CD14-positive monocyte (primary cell): Measurements from ENCODE around the gene APOBEC3A. TPM values are rescaled to one million over a fixed set of nuclear protein-coding genes. Genes with fewer than 3 reads are reported as not detected.
"Not testable (repeated sequence)": the region's sequence is repeated elsewhere in the genome, so short reads cannot be mapped to it uniquely, and the experiment has no call there.

ENCODE experiments used
- DNase-seq, 3 donors: peaks; one replicate each; pipeline ENCODE4 v3.0.0-alpha.2; 2011 to 2022
- H2AFZ ChIP-seq: 2 replicates; pipeline ENCODE4 v1.6.0; 2012; ENCODE audit warnings: mild to moderate bottlenecking, low read depth, low read length, inconsistent platforms; ENCODE audit not compliant: insufficient read depth, poor library complexity, severe bottlenecking
- H3K27ac ChIP-seq, 2 donors: 1 replicate in 1 of 2; 2 replicates in 1 of 2; pipeline ENCODE4 v1.5.1; 2012 to 2013; ENCODE audit warnings: low read length in 2 of 2, control low read depth in 1 of 2, inconsistent platforms in 1 of 2, low read depth in 1 of 2, mild to moderate bottlenecking in 1 of 2
- H3K27me3 ChIP-seq, 2 donors: one replicate each; pipeline versions ENCODE4 v1.6.0 to v1.6.1; 2011 to 2013; ENCODE audit warnings: low read length in 2 of 2; ENCODE audit not compliant: control insufficient read depth in 2 of 2, insufficient read depth in 2 of 2
- H3K36me3 ChIP-seq, 2 donors: replicated peaks in 1 of 2; 1 replicate in 1 of 2; 2 replicates in 1 of 2; pipeline versions ENCODE4 v1.5.1 to v1.6.1; 2012 to 2013; ENCODE audit warnings: low read length in 2 of 2, control low read depth in 1 of 2, inconsistent platforms in 1 of 2, mild to moderate bottlenecking in 1 of 2; ENCODE audit not compliant: insufficient read depth in 2 of 2, control insufficient read depth in 1 of 2
- H3K4me1 ChIP-seq, 2 donors: 1 replicate in 1 of 2; 2 replicates in 1 of 2; pipeline versions ENCODE4 v1.5.1 to v1.6.1; 2012 to 2013; ENCODE audit warnings: low read length in 2 of 2, control low read depth in 1 of 2, inconsistent platforms in 1 of 2, mild to moderate bottlenecking in 1 of 2, moderate library complexity in 1 of 2; ENCODE audit not compliant: insufficient read depth in 2 of 2, control insufficient read depth in 1 of 2
- H3K4me2 ChIP-seq: replicated peaks from 2 replicates; pipeline ENCODE3; 2012; ENCODE audit warnings: low read length, moderate library complexity, mild to moderate bottlenecking; ENCODE audit not compliant: poor library complexity, severe bottlenecking; ENCODE audit errors: extremely low read depth
- H3K4me3 ChIP-seq, 3 experiments: fragments of 200-600 bp in 1 of 3; sonication (generic) in 1 of 3; replicated peaks in 1 of 3; 1 replicate in 2 of 3; 2 replicates in 1 of 3; pipeline ENCODE4 v1.5.1; 2011 to 2013; ENCODE audit warnings: low read length in 3 of 3, mild to moderate bottlenecking in 3 of 3, control low read depth in 2 of 3, low read depth in 2 of 3, inconsistent platforms in 1 of 3, moderate library complexity in 1 of 3
- H3K79me2 ChIP-seq: 2 replicates; pipeline ENCODE4 v1.6.0; 2012; ENCODE audit warnings: mild to moderate bottlenecking, control low read depth, inconsistent platforms, low read length, moderate library complexity; ENCODE audit not compliant: insufficient read depth
- H3K9ac ChIP-seq: 2 replicates; pipeline ENCODE4 v1.6.0; 2017; ENCODE audit warnings: low read length, mild to moderate bottlenecking; ENCODE audit not compliant: insufficient read depth, poor library complexity, severe bottlenecking
- H3K9me3 ChIP-seq, 2 donors: replicated peaks in 1 of 2; 1 replicate in 1 of 2; 2 replicates in 1 of 2; pipeline versions ENCODE4 v1.5.1 to v1.6.1; 2012 to 2013; ENCODE audit warnings: low read length in 2 of 2, control low read depth in 1 of 2; ENCODE audit not compliant: control insufficient read depth in 1 of 2, insufficient read depth in 1 of 2
- H4K20me1 ChIP-seq: 2 replicates; pipeline ENCODE4 v1.6.0; 2012; ENCODE audit warnings: mild to moderate bottlenecking, low read length, control low read depth, moderate library complexity; ENCODE audit not compliant: insufficient read depth
- H3K27ac Mint-ChIP-seq, 7 donors: one replicate each; pipeline ENCODE4 v1.8.0; 2020; ENCODE audit warnings: mild to moderate bottlenecking in 7 of 7, mixed read lengths in 7 of 7, moderate library complexity in 6 of 7, inconsistent platforms in 2 of 7
- H3K27me3 Mint-ChIP-seq, 3 donors: one replicate each; pipeline ENCODE4 v1.8.0; 2021 to 2022; ENCODE audit warnings: low read depth in 3 of 3, mild to moderate bottlenecking in 3 of 3, mixed read lengths in 3 of 3, moderate library complexity in 3 of 3, inconsistent platforms in 1 of 3
- H3K36me3 Mint-ChIP-seq, 2 donors: one replicate each; pipeline ENCODE4 v1.8.0; 2020; ENCODE audit warnings: mixed read lengths in 2 of 2, inconsistent platforms in 1 of 2, mild to moderate bottlenecking in 1 of 2
- H3K4me1 Mint-ChIP-seq: one replicate; pipeline ENCODE4 v1.8.0; 2020; ENCODE audit warnings: mild to moderate bottlenecking, mixed read lengths
- H3K4me3 Mint-ChIP-seq, 2 donors: one replicate each; pipeline ENCODE4 v1.8.0; 2020; ENCODE audit warnings: mild to moderate bottlenecking in 2 of 2, mixed read lengths in 2 of 2, moderate library complexity in 1 of 2
- H3K9me3 Mint-ChIP-seq, 7 donors: one replicate each; pipeline ENCODE4 v1.8.0; 2020 to 2022; ENCODE audit warnings: mixed read lengths in 7 of 7, mild to moderate bottlenecking in 6 of 7, moderate library complexity in 6 of 7, inconsistent platforms in 2 of 7
- CTCF ChIP-seq: fragments of 200-600 bp; IDR thresholded peaks from one replicate; pipeline ENCODE4 v1.8.0; 2022; ENCODE audit warnings: antibody characterized with exemption, mild to moderate bottlenecking
- WGBS: methylation state at CpG from one replicate; pipeline ENCODE4 v1.1.5; 2013; ENCODE audit warnings: missing lambda C conversion rate; ENCODE audit not compliant: insufficient coverage; 5-methylcytosine and 5-hydroxymethylcytosine counted together
- intact Hi-C, 2 donors: fragments of 100-400 bp; cut with micrococcal nuclease; formaldehyde crosslinking; loops; one replicate each; pipeline versions ENCODE4 v1.15.0 to v1.15.1; 2023
- polyA plus RNA-seq, 3 donors: library from polyadenylated mRNA; depleted of rRNA in 1 of 3; unstranded in 2 of 3; stranded (reverse) in 1 of 3; fragments of 300-500 nt in 2 of 3; fragments of >200 nt in 1 of 3; fragmentation: Illumina TruSeq in 2 of 3; gene quantifications; 1 replicate in 2 of 3; 2 replicates in 1 of 3; pipeline ENCODE4 v1.2.3, GENCODE V29; 2012 to 2021

The APOBEC3A gene
- polyA plus RNA-seq, 3 donors: 233 to 845 (median 247) TPM

- intact Hi-C loops: no loop called here
- peaks cover 56 to 70% of the 10 kb centered on the region in 2 donors for H3K36me3 Mint-ChIP-seq
Measured at GRCh38 chr22:38959590-38959989, 2.2 kb downstream of the APOBEC3A start.

GRCh38 chr22:38960673-38961072 lies 3.3 kb downstream of the APOBEC3A start:
- H3K4me1 Mint-ChIP-seq: peaks cover 74% of the 10 kb centered on the region
- H3K9ac ChIP-seq, H3K27ac Mint-ChIP-seq, H3K4me2 ChIP-seq, H2AFZ ChIP-seq, H3K9me3 Mint-ChIP-seq, DNase-seq, H3K27ac ChIP-seq, intact Hi-C loops, H3K9me3 ChIP-seq, H3K4me3 ChIP-seq, H3K27me3 ChIP-seq: not testable (repeated sequence)
- peaks cover 1 to 10% (median 4%) of the 10 kb centered on the region in 3 donors for H3K27me3 Mint-ChIP-seq
- peak overlapping the region; percentile 49 to 88 for H3K4me3 Mint-ChIP-seq
- peaks cover 6 to 35% of the 10 kb centered on the region in 2 donors for H3K36me3 ChIP-seq
- no CpG with 5 or more reads among the region's 4 CpGs for WGBS
- peaks cover 14% of the 10 kb centered on the region for H4K20me1 ChIP-seq
- H3K36me3 Mint-ChIP-seq: peaks cover 60 to 73% of the 10 kb centered on the region in 2 donors
- peaks cover 16% of the 10 kb centered on the region for H3K79me2 ChIP-seq
- peaks cover 58 to 71% of the 10 kb centered on the region in 2 donors for H3K4me1 ChIP-seq

More at GRCh38 chr22:38959590-38959989, 2.2 kb downstream of the APOBEC3A start:
- H3K79me2 ChIP-seq: peaks cover 27% of the 10 kb centered on the region
- no peak overlapping the region for H2AFZ ChIP-seq
- H3K4me2 ChIP-seq: peak overlapping the region; percentile 83
- peak overlapping the region; percentile 49 to 80 (median 55) for H3K4me3 ChIP-seq
- no peak for TF ChIP-seq CTCF
- Mint-ChIP-seq H3K27me3 (peaks cover 1 to 9% (median 4%) of the 10 kb centered on the region in 3 donors), H3K4me3 (peak overlapping the region; percentile 88 to 90), H3K9me3 (peaks cover 0 to 3% (median 0%) of the 10 kb centered on the region in 7 donors), H3K4me1 (peaks cover 74% of the 10 kb centered on the region), H3K27ac (peak overlapping the region in 6 of 7 donors; percentile 33 to 100 (median 81))
- peak overlapping the region in 1 of 2 donors; percentile 100 for H3K27ac ChIP-seq
- no peaks in the 10 kb centered on the region for H3K9me3 ChIP-seq
- peaks cover 6 to 35% of the 10 kb centered on the region in 2 donors for H3K36me3 ChIP-seq
- H4K20me1 ChIP-seq: peaks cover 14% of the 10 kb centered on the region
- H3K9ac ChIP-seq: peak overlapping the region; percentile 45
- 41% methylated on average over 7 of the region's 8 CpGs for WGBS
- peaks cover 58 to 71% of the 10 kb centered on the region in 2 donors for H3K4me1 ChIP-seq
- no peaks in the 10 kb centered on the region for H3K27me3 ChIP-seq
- DNase-seq: no peak

GRCh38 chr22:38963291-38963738 lies 5.9 kb downstream of the APOBEC3A start:
- H3K9me3 Mint-ChIP-seq, H2AFZ ChIP-seq, H3K9ac ChIP-seq, H3K4me3 Mint-ChIP-seq, H3K79me2 ChIP-seq, H3K27me3 Mint-ChIP-seq, H3K4me2 ChIP-seq, H3K27me3 ChIP-seq, H3K27ac ChIP-seq, H3K4me3 ChIP-seq, H3K9me3 ChIP-seq, DNase-seq, intact Hi-C loops: not testable (repeated sequence)
- H3K36me3 ChIP-seq: peaks cover 6 to 35% of the 10 kb centered on the region in 2 donors
- peaks cover 50 to 68% of the 10 kb centered on the region in 2 donors for H3K36me3 Mint-ChIP-seq
- H3K27ac Mint-ChIP-seq: peak overlapping the region in 3 of 7 donors; percentile 16 to 25 (median 21)
- WGBS: 76% methylated on average over 5 of the region's 11 CpGs
- peaks cover 14% of the 10 kb centered on the region for H4K20me1 ChIP-seq
- peaks cover 74% of the 10 kb centered on the region for H3K4me1 Mint-ChIP-seq
- H3K4me1 ChIP-seq: peaks cover 58 to 71% of the 10 kb centered on the region in 2 donors
